ENCODE data around the gene MARCHF10.

MARCHF10 gene

GRCh38 chr17:62749926-62750325 is 58.2 kb downstream of the MARCHF10 start:
- no peak for DNase-seq

- no peak for DNase-seq
Measured at GRCh38 chr17:62746941-62747340, 61.2 kb downstream of the MARCHF10 start.

GRCh38 chr17:62745806-62746205 is 62.3 kb downstream of the MARCHF10 start:
- no peak for DNase-seq

- no peak for DNase-seq
Measured at GRCh38 chr17:62744259-62744658, 63.9 kb downstream of the MARCHF10 start.

- no peak for DNase-seq
Measured at GRCh38 chr17:62741290-62741689, 66.8 kb downstream of the MARCHF10 start.

GRCh38 chr17:62739645-62740388 is 68.3 kb downstream of the MARCHF10 start:
- no peak for DNase-seq

GRCh38 chr17:62738281-62738680 is 69.8 kb downstream of the MARCHF10 start:
- no peak for DNase-seq

GRCh38 chr17:62737513-62737912 is 70.6 kb downstream of the MARCHF10 start:
- no peak for DNase-seq

GRCh38 chr17:62735044-62735651 is 73.0 kb downstream of the MARCHF10 start:
- no peak for DNase-seq

- DNase-seq = no peak
Measured at GRCh38 chr17:62732125-62732524, 76.0 kb downstream of the MARCHF10 start.

- no peak for DNase-seq
Measured at GRCh38 chr17:62727916-62728672, 80.0 kb downstream of the MARCHF10 start.

- DNase-seq = no peak
Measured at GRCh38 chr17:62725791-62726249, 82.3 kb downstream of the MARCHF10 start.

- no peak for DNase-seq
Measured at GRCh38 chr17:62724398-62725146, 83.5 kb downstream of the MARCHF10 start.

- no peak for DNase-seq
Measured at GRCh38 chr17:62723842-62724241, 84.3 kb downstream of the MARCHF10 start.

- no peak for DNase-seq
Measured at GRCh38 chr17:62722625-62723024, 85.5 kb downstream of the MARCHF10 start.

- no peak for DNase-seq
Measured at GRCh38 chr17:62720126-62720850, 87.8 kb downstream of the MARCHF10 start.

GRCh38 chr17:62719586-62719985 is 88.5 kb downstream of the MARCHF10 start:
- no peak for DNase-seq

- no peak for DNase-seq
Measured at GRCh38 chr17:62718429-62718828, 89.7 kb downstream of the MARCHF10 start.

GRCh38 chr17:62717889-62718288 is 90.2 kb downstream of the MARCHF10 start:
- no peak for DNase-seq

- no peak for DNase-seq
Measured at GRCh38 chr17:62717589-62717855, 90.6 kb downstream of the MARCHF10 start.

GRCh38 chr17:62716834-62717588 is 91.1 kb downstream of the MARCHF10 start:
- no peak for DNase-seq

GRCh38 chr17:62715882-62716390 is 92.2 kb downstream of the MARCHF10 start:
- no peak for DNase-seq

All from right forelimb (tissue), 1 donor.